GM19193 (cell line): ENCODE data around the gene PPP2R2B.

Experiments
- POLR2A ChIP-seq: IDR thresholded peaks from 4 replicates; pipeline ENCODE4 v1.6.1; 2011; ENCODE audit not compliant: insufficient read depth, insufficient read length; ENCODE audit errors: extremely low read depth

PPP2R2B gene

DNA sequence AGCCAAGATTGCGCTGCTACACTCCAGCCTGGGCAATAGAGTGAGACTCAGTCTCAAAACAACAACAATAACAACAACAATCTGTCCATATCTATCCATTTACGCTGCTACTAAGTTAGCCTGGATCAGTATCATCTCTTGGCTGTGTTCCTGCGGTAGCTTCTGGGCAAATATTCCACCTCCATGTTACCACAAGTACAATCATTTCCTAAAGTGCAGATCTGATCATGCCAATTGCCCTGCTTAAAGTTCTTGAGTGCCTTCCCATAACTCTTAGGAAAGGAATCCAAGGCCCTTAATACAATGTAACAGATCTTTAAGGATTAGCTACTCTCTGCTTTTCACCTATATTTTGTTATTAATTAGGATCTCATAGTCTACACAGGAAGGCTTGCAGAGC lies 15.4 kb upstream of the PPP2R2B start:
- no peak for TF ChIP-seq POLR2A

- no peak for TF ChIP-seq POLR2A
Observed at GRCh38 chr5:146892231-146892630, 13.7 kb upstream of the PPP2R2B start.

GRCh38 chr5:146891511-146891910 lies 13.0 kb upstream of the PPP2R2B start:
- no peak for TF ChIP-seq POLR2A

GRCh38 chr5:146890731-146891440 lies 12.3 kb upstream of the PPP2R2B start:
- TF ChIP-seq POLR2A = no peak

DNA sequence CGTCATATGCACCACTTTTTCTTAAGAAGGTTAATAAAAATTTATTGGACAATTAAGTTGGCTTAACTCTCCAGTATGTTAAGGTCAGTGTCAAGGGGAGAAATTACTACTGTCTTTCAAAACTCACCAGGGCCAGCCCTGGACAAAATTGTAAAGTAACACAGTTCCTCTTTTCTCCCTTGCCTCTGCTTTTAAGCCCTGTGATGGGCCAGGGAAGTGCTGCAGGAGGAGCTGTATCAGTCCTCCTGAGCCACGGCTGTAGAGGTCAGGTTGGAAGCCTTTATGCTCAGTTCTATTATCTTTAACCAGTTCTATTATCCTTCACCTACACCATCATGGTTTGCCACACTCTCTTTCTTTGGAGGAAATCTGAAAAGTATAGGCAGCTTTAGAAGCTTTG lies 11.5 kb upstream of the PPP2R2B start:
- TF ChIP-seq POLR2A = no peak

- TF ChIP-seq POLR2A = no peak
Observed at GRCh38 chr5:146889169-146889568, 10.6 kb upstream of the PPP2R2B start.

- no peak for TF ChIP-seq POLR2A
Observed at GRCh38 chr5:146888351-146888978, 9.9 kb upstream of the PPP2R2B start.

- no peak for TF ChIP-seq POLR2A
Observed at GRCh38 chr5:146884066-146884626, 5.6 kb upstream of the PPP2R2B start.

- TF ChIP-seq POLR2A = no peak
Observed at GRCh38 chr5:146883511-146883910, 5.0 kb upstream of the PPP2R2B start.

DNA sequence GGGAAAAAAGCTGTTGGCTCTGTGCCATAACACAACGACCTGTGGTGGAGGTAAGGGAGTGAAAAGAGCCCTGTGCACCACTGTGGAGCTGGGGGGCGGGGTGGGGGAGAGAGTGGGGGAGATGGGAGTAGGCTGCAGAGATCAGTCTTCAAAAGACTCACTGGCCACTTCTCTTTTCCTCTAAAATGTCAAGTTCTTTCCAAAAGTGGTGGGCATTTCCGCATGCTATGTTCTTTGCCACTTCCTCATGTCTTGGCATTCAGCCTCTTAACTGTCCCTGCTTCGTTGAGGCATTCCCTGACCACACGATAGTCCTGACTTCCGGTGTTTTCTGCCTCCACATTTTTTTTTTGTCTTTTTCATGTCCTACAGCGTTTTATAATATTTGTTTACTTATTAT lies 2.4 kb upstream of the PPP2R2B start:
- TF ChIP-seq POLR2A = no peak

- no peak for TF ChIP-seq POLR2A
Observed at GRCh38 chr5:146877783-146878475, 628 bp downstream of the PPP2R2B start.

- no peak for TF ChIP-seq POLR2A
Observed at GRCh38 chr5:146877178-146877681, 1.3 kb downstream of the PPP2R2B start.

DNA sequence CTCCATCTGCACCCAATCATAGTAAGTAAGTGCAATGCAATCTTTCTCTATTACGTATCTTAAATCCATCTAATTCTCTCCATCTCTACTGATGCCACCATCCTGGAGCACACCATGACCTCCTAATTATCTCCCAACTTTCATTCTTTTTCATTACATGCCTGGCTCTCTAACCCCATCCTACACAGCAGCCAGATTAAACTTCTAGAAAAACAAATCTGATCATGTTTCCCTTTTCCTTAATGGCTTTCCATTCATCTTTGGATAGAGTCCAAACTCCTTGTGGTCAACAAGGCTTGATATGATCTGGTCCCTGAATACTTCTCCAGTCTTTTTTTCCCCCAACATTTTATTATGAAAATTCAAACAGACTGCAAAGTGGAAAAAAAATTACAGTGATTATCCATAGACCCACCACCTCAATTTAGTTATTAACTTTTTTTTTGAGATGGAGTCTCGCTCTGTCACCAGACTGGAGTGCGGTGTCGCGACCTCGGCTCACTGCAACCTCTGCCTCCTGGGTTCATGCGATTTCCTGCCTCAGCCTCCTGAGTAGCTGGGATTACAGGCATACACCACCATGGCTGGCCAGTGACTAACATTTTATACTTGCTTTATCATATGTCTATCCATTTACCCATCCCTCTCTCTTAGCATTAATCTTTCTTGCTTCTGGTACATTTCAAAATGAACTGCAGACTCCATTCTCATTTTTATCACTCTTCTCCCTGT lies 5.2 kb downstream of the PPP2R2B start:
- no peak for TF ChIP-seq POLR2A

DNA sequence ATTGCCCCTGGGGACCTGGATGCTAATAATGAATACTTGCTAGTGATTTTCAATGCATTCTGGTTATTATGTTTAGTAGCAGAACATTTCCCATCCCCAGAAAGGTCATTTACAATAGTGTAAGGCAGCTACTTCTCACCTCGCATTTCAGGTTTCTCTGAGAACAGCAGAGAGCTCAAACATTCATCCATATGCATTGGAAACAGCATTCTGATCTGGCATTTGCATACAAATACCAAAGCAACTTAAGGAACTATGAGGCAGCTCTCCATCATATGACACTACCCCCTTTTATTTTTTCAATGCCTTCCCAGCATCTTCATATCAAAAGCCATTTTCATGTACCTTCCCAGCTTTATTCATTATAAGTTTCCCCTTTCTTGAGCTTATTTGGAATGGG lies 6.4 kb downstream of the PPP2R2B start:
- no peak for TF ChIP-seq POLR2A
